HG03432 (cell line): Measurements from ENCODE around the gene FNBP1.

Source experiments
- ATAC-seq: cut with Tn5 transposase; IDR thresholded peaks from one replicate; pipeline ENCODE4 v1.9.1; 2021; ENCODE audit warnings: mild to moderate bottlenecking, moderate library complexity; ENCODE audit not compliant: unreplicated experiment

Gene FNBP1

DNA sequence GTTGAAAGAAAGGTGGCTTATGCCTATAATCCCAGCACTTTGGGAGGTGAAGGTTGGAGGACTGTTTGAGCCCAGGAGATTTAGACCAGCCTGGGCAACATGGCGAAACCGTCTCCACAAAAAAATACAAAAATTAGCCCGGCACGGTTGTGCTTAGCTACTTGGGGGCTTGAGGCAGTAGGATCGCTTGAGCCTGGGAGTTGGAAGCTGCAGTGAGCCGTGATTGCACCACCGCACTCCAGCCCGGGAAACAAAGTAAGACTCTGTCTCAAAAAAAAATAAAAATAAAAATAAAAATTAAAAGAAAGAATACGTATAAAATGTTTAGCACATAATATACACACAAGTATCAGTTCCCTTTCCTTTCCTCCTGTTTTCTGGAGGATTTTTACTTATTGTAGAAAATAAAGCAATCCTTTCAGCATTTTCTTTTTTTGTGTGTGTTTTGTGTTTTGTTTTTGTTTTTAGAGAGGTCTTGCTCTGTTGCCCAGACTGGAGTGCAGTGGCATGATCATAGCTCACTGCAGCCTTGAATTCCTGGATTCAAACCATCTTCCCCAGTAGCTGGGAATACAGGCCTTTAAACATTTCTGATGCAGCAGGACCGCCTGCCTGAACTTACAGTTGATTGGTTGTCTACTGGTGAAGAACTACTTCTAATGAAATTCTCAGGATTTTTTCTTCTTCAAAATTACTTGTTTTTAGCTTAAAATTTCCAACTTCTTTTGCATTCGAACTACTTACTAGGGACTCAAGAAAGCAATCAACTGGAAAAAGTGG, 6.6 kb upstream of the FNBP1 start:
- no peak for ATAC-seq

DNA sequence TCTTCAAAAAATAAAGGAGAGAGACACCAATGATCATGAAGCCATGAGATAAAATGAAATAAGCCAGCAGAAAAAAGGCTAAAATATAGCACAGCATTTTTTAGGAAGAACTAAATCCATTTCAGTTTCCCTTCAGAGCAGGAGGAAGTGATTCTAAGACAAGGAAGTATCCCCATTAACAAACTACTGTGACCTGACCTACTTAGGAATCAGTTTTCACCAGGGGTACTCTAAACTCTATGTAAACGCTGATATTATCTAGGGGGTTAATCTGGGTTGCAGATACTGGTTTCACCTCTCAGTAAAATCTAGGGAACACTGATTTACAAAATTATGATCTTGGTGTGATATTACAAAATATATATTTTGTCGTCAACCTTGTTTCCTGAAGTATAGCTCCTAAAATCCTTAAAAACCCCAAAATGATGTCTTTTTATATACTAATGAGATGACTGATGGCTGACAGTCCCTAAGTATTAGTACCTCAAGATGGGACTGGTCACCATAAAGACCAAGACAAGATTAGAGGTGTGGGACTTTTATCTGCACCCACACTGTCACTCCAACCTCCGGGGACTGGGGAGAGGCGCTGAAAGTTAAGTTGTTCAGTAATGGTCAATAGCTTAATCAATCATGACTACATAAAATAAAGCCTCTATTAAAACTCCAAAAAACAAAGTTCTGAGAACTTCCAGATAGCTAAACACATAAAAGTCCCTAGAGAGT, 2.9 kb upstream of the FNBP1 start:
- ATAC-seq = no peak

DNA sequence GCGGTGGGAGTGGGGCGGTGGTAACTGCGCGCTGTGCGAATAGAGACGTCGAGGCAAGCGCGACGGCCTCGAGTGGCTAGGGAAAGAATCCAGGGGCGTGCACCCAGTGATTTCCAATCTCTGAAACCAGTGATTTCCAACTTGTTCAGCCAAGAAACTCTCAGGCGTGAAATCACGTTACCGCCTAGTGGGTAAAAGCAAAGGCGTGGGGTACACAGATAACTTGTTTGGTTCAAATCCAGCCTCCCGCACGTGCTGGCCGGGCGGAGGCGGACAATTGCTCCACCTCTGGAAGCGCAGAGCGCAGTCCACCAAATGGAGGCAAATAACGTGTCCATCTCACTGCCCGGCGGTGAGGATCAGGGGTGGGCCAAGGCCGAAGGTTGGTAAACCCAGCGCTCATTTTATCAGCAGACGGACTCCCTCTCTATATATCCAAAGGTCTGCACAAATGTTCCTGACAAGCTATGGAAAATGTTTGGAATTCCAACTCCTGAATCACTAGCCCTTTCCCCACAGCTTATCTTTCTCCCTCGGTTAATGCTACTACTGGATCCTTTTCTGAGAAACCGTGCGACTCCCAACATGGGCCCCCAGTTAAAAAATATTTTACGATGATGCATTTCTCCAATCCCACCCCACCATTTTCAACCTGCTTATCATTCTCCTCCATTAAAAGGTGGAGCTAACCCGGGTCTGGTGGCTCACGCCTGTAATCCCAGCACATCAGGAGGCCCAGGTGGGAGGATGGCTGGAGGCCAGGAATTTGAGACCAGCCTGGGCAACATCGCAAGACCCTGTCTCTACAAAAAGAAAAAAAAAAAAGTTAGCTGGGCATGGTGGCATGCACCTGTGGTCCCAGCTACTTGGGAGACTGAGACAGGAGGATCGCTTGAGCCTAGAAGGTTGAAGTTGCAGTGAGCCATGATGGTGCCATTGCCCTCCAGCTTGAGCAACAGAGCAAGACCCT, 950 bp upstream of the FNBP1 start:
- ATAC-seq = no peak

DNA sequence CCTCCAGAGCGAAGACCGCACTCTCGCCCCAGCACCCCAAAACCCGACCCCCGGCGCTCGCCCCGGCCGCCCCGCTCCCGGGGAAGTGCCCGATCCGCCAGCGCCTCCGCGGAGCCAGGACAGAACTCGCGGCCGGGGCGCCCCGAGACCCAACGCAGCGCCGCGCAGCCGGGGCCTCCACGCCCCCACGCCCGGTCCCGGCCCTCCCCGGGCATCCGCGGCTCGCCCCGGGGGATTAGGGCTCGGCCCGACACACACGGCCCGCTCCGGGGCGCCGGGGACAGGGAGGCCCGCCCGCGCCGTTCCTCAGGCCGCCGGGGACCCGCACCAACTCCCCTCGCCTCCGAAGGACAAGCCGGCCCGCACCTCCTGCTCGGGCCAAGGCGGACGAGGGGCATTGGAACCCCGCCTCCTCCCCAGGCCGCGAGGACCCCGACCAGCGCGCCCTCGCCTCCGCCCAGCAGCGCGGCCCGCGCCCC, 544 bp downstream of the FNBP1 start:
- ATAC-seq = no peak

DNA sequence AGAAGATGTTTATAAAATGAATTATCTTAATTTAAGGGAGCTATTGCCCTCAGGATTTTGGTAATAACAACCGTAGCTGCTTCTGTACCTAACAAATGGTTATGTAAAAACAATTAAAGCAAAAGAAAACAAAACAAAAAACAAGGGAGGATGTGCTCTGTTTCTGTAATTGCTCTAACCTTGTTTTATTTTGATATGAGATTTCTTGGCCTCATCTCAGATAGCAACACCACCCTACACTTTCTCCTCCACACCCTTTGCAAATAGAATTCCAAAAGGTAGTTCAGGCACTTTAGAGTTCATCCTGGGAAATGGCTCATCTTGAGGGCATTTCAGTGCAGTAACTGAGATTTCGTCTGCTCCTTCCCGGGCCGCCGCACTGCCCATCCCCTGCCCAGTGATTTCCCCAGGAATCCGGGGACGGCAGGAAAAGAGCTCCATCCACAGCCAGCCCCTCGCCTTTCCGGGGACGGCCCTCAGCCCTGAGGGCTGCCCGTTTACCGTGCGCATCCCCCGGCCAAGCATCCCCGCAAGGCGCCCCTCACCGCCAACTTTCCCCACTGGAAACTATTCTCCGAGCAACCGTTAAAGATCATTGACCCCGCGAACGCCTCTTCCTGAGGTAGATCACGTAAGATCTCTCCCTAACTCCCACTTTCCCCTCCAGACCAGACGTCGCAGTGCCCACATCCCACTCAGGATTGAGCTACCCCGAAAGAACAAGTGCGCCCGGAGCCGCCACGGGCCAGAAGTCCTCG, 1.2 kb downstream of the FNBP1 start:
- ATAC-seq = no peak

DNA sequence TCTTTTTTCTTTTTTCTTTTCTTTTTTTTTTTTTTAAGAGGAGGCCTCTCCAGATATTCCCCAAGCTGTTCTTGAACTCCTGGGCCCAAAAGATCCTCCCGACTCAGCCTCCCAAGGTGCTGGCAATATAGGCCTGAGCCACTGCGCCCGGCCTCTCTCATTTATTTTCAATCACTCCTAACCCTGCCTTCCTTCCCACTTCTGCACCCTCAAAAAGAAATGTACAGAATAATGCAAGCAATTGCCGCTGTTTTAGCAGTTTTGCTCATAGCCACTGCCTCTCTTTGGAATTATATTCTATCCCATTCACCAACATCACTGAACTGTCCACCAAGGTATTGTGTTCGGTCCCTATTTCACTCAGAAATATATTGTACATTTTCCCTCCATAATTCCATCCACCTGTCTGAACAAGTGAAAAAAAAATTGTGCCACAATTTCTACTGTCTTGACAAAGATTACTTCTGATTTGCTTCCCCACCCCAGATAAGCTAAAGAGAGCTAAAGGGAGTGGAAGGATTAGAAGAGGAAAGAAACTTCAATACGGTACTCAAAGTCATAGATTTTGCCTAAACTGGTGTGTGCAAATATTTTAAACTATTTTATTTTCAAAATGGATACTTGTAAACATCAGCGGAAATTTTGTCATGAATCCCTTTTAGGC, 1.9 kb downstream of the FNBP1 start:
- no peak for ATAC-seq

DNA sequence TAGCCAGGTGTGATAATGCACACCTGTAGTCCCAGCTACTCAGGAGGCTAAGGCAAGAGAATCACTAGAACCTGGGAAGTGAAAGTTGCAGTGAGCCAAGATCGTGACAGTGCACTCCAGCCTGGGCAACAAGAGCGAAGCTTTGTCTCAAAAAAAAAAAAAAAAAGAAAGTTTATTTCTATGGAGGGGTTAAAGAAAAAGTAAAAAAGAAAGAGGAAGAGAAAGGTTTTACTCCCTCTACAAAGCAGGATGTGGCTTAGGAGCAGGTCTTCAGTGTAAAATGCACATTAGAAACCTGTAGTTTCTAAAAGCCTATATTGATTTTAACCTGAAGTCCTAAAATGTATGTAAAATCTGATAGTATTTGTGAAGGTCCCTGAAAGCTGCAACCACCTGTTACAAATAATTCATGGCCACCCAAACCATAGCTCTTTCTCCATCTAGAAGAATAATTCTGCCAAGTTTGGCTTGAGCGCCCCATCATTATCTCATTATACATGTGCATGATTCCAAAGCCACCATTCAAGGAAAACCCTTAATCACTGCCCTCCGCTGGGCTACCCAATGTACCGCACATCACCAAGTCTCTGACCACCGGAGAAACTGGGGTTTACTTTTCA, 3.4 kb downstream of the FNBP1 start:
- no peak for ATAC-seq

DNA sequence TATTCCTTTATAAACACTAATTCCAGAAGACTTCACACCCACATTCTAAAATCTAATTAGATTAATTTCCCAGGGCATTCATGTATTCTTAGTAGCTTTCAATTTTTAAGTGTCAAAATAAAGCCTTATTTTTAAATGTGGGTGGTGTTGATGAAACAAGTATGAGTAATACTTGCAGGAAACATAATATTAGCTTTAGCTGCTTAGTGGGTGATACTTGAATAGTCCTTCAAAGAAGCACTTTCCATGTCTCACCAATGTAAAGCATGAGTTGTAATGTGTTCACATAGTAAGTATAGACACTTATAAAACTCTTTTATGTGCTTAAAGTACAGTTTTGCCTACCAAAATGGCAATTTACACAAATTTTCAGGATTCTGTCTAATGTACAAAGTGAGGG, 6.9 kb downstream of the FNBP1 start:
- ATAC-seq = no peak

DNA sequence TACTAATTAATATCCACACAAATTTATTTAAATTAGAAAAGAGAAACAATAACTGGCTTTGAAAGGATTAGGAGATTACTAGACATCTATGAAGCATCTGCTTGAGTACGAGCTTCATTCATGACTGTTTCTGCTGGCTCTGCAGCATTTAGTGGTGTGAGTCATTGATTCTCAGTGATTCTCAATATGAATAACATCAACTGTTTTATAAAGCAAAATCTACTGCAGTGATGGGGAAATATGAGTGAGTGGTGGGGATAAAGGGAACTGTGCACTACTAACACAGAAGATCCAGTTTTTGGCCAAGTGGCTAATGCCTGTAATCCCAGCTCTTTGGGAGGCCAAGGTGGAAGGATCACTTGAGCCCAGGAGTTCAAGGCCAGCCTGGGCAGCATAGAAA, 8.4 kb downstream of the FNBP1 start:
- no peak for ATAC-seq

DNA sequence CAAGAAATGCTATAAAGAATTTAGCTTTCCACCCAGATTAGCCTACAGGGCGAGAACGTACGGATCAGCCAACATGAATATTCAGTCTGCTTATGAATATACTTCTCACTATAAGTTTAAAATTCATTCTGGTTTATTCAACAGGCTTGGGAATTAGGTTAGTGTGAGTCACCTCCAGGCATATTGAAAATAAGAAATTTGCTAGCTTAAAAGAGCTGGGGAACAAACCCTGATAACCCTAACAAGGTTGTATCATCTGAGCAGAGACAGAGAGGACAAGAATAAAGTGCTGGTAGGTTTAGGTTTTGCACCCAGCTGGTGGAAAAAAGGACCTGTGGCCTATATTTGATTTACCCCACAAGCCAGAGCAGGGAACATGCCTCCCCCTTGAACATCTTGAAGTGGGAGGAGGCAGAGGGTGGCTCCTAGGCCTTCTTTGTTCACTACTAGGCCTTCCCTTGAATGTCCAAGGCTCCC, 12.3 kb downstream of the FNBP1 start:
- no peak for ATAC-seq

DNA sequence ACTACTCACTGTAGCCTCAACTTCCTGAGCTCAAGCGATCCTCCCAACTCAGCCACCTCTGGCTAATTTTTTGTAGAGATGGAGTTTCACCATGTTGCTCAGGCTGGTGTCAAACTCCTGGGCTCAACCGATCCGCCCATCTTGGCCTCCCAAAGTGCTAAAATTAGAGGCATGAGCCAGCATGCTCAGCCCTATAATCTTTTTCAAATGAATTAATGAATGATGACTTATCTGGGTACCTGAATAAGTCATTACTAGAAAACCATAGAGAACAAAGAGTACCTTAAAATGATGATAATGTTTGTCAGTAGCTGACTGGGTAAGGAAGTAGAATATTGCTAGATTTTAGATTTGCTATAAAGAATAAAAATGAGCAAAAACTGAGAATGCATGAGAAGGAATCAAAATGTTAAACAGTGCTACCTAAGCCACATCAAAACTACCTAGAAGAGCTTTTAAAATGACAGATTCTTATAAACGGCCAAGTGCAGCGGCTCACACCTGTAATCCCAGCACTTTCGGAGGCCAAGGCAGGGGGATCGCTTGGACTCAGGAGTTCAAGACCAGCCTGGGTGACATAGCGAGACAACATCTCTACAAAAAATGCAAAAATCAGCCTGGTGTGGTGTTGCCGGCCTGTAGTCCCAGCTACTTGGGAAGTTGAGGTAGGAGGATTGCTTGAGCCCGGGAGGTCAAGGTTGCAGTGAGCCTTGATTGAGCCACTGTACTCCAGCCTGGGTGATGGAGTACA, 13.6 kb downstream of the FNBP1 start:
- ATAC-seq = peak; percentile 34

DNA sequence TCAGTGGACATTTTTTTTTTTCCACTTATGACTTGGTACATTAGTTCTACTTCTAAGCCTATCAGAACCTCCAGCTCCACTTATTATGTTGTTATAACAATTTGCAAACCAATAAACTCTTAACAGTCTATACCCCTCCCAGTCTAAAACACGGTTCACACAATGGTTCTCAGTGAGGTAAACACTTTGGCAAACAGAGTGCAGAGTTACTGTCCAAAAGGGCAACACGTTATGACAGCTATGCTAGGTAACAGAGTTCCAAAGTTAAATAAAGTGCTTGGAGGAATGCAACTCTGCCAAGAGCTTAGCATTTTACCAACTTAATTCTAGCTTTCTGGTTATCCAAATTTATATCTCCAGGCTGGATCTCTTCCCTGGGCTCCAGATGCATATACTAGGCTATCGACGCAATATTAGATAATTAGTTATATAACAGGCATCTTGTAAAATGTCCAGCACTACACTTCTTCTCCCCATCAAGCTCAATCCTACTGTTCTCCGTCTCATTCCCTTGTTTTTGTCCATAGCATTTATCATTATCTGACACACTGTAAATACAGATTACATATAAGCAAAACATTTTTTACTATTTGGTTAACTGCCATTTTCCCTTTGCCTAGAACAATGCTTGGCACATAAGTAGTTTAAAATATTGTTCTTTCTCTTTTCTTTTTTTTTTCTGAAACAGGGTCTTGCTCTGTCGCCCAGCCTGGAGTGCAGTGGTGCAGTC, 14.3 kb downstream of the FNBP1 start:
- ATAC-seq = no peak

DNA sequence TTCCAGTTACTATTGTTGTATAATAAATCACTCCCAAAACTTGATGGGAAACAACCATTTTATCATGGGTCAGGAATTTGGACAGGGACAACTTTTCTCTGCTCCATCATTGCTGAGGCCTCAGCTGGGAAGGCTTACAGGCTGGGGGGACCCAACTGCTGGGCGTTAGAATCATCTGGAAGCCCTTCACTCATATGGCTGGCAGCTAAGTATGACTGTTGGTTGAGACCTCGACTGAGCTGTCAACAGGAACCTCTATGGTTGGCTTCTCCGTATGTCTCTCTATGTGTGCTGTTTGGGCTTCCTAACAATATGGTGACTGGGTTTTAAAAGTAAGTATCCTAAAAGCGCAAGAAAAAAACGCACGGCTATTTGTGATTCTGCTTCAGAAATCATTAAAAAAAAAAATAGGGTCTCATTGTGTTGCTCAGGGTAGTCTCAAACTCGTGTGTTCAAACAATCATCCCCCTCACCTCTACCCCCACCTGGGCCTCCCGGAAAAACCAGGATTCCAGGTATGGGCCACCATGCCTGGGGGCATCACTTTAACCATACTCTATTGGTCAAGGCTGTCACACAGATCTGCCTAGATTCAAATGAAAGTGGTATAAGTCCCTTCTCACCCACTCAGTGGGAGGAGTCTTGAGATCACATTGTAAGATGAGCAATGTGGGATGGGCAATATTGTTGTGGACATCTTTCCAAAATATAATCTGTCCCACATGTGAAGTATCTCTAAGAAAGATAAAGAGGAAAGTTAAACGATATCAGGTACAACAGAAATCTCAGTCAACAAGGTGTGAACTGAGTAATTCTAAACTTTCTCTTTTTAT, 15.2 kb downstream of the FNBP1 start:
- no peak for ATAC-seq

DNA sequence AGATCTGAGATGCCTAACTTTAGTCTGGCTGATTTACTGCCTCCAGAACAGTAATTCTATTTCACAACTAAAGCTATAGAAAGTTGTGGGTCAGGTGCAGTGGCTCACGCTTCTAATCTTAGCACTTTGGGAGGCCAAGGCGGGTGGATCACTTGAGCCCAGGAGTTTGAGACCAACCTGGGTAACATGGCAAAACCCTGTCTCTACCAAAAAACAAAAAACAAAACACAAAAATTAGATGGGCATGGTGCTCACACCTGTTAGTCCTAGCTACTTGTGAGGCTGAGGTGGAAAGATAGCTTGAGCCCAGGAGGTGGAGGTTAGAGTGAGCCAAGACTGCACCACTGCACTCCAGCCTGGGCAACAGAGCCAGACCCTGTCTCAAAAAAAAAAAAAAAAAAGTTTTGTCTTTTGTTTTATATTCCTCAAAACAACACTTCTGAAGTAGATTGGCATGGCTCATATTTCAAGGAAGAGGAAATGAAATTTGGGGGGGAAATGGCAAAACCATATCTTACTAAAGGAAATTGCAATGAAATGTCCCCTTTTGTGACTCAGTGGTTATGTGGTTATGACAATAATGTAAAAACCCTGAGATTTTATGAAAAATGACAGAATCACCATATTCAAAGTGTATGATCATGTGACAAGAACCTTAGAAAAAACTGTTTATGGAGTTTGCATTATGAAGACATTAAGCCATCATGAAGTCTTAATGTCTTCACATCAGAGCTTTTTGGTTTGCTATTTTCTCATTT, 16.2 kb downstream of the FNBP1 start:
- ATAC-seq = no peak

DNA sequence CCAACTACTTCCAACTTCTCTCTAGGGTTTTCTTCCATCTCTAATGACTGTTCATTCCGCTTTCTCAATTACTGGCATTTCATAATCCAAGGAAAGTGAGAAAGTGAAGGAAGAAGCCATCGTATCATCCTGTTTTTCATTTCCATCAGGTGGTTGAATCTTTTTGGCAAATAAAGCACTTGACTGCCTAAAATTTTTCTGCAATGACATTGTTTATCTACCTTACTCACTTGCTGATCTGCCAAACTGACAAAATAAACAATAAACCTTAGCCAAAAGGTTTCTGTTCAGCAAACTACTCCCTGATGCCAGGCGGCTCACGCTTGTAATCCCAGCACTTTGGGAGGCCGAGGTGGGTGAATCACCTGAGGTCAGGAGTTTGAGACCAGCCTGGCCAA, 18.4 kb downstream of the FNBP1 start:
- no peak for ATAC-seq

DNA sequence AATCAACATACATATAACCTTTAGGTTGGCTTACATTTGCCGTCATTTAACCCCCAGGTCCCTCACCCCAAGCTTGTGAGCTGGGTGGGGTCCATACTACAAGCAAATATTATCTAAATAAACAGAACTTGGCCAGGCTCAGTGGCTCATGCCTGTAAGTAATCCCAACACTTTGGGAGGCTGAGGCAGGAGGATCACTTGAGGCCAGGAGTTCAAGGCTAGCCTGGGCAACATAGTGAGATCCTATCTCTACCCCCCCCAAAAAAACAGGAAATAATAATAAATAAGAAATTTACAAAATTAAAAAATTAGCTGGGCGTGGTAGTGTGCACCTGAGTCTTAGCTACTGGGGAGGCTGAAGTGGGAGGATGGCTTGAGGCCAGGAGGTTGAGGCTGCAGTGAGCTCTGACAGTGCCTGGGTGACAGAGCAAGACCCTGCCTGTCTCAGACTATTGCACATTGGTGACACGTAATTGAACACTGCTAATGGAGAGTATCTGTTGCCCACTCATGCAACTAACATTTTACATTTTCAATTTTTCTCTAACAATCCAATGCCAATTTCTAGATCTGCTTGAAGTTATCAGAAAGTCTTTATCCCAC, 18.9 kb downstream of the FNBP1 start:
- no peak for ATAC-seq
